ENCODE data around the gene NMU.

GRCh38 chr4:55633903-55634302, 2.2 kb downstream of the NMU start:
- TF ChIP-seq CTCF (IDR thresholded peaks at IDR 0.05) (no peak), POLR2AphosphoS5 (IDR thresholded peaks at IDR 0.05) (no peak), POLR2A (IDR thresholded peaks at IDR 0.05) (no peak)
